ENCODE measurements around the gene PTGIR.

DNA sequence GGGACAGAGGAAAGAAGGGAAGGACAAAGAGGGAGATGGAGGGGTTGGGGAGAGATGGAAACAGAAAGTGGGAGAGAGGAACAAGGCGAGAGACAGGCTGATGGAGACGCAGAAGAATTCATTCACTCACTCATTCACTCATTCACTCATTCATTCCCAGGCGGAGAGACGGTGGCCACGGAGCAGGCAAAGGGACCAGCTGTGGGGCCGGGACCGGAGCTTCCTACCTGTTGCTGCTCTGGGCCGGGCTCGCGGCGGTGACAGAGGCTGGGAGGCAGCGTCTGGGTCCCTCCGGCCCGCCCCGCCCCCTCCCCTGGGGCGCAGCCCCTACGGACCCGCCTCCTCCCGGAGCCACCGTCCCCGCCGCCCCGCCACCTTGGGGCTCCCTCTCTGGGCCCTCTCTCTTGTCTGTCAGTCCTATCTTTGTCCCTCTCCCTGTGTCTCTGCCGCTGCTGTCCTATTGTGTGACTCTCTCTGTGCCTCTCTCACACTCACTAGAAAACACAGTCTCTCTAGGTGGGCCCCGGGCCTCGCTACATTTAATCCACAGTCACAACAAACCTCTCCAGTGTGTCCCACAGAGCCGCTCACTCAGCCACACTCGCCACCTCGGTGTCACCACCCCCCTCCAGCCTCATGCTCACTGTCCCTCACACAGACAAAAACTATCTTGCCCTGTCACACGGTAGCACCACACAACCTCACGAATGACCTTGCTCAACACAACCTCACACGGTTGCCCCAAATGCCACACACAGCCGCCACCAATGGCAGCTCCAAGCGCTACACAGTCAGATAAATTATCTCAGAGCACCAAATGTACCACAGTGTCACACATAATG lies 11.3 kb upstream of the PTGIR start, which contains the start of gene GNG8:
- no peak for TF ChIP-seq CTCF (IDR thresholded peaks at IDR 0.05)
- TF ChIP-seq POLR2A (IDR thresholded peaks at IDR 0.05) = no peak
